GOT3 (cell line): ENCODE results near the gene DENND6B.
A peak's percentile ranks its signal among the peaks of the same experiment; 100 is the strongest.

ENCODE experiments used
- DNase-seq: peaks from one replicate; lab custom pipeline; 2025; ENCODE audit warnings: mixed read lengths; lab: John Stamatoyannopoulos, UW

Gene DENND6B

DNA sequence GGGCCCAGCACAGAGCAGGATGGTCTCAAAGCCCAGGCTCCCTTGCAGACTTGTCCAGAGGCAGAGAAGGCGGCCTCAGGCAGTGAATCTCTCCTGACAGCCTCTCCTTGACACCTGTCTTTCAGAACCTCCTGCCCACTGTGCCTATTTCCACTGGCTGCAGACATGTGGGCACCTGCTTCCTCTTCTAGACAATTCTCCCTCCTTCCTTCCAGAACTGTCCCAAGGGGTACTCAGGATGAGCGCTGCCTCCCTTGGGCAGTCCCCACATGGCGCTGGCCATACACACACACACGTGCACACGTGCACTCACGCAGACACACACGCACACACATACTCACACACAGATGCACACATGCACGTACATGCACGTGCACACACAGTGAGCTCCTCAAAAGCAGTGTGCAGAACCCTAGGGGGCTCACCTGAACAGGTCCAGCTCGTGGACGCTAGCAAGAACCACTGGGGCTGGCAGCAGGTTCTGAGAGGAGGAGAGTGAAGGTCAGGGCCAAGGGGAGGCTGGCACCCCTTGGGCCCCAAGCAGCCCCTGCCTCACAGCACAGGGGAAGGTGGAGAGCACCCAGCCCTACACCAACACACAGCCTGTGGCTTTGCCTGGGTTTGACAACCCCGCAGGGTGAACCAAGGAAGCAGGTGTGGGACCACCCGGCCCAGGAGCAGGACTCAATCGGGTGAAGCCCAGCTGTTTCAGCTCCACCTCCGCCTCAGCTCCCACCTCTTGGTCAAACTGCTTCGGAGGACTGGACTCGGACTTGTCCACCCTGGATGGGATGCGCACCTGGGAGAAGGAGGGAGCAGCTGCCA, 11.3 kb downstream of the DENND6B start:
- DNase-seq = no peak

DNA sequence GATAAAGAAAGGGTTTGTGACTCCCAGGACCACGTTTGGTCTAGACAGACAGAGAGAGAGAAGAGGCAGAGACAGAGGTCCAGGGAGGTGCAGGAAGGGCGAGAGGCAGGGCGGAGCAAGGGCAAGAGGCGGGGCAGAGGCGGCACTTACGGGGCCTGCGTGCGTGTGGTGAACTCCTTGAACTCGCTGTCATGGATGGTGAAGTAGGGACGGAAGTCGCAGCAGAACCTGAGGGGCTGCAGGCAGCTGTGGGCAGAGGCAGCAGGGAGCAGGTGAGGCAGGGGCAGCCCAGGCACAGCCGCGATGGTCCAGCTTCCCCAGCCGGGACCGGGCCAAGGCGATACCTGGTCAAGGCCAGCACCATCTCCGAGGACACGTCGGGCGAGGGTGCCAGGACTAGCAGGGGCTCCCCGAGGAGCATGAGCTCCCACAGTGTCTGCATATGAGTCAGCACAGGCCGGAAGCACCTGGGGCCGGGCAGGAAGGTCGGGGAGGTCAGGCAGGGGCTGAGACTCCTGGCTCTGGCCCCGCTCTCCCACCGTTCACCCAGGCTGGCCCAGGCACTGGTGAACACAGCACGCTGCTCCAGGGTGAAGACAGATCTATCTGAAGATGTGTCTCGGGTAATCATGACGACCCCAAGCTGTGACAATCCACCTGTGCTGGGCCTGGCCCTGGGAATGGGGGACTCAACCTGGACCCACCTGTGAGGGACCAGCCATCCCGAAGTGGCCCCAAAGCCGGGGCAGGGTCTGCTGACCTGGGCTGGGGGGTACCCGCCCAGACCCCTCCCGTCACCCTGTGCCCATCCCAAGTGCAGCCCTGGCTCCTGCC, 12.1 kb downstream of the DENND6B start:
- no peak for DNase-seq

DNA sequence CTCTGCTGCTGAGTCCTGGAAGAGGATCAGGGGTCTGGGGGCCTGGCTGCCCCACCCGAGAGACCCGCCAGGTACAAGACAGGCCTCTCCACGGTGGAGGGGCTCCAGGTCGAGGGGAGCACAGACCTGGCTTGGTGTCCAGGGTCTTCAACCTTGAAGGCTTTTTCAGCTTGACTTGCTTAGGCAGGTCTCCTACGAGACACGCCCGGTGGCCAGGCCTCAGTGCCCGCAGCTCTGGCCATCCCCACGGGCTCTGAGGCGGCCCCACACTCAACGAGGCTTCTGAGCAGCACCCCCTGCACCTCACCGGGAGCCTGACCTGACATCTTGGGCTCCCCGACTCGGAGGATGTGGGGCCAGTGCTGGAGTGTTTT, 12.7 kb downstream of the DENND6B start:
- no peak for DNase-seq

DNA sequence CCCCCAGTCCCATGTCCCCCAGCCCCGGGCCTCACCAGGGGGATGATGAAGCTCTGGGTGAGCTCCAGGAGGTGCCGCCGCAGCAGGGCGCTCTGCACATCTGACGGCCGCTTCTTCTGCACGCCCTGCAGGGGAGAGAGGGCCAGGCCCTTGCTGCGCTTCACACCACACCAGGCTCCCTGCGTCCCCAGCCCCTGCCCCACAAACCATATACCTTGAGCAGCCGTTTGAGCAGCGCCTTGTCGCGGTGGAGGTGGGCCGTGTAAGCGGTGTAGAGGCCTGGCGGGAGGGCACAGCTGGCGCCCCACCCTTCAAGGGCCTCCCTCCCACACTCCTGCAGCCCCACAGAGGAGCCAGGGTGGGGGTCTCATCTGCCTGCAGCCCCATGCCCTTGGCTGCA, 13.2 kb downstream of the DENND6B start:
- no peak for DNase-seq

DNA sequence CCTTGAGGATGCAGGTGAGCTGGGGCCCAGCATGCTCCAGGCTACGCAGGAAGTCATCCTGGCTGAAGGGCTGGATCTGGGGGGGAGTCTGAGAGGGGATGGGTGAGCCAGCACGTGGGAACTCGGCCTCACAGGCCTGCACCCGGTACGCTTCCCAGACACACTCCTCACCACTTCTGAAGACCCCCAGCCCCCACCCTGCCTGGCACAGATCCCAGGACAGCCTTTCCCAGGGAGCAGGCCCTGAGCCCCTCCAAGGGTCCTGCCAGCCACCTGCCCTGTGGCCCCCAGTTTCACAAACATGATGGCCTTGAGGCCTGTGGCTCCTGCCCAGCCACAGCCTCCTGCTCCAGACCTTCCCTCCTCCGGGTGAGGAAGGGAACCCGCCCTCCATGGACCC, 13.8 kb downstream of the DENND6B start:
- DNase-seq = no peak

DNA sequence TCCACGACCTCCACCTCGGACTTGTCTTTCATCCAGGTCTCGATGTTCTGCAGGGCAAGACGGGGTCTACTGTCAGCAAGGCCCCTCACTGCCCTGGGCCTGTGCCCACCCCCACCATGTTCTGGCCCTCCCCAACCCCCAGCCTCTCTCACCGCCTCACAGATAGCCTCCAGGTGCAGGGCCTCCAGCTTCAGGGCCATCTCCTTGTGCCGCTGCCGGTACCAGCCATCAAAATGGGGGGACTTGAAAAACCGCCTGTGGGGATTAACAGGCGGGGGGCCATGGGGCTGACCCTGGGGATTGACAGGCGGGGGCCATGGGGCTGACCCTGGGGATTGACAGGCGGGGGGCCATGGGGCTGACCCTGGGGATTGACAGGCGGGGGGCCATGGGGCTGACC, 14.4 kb downstream of the DENND6B start:
- no peak for DNase-seq

DNA sequence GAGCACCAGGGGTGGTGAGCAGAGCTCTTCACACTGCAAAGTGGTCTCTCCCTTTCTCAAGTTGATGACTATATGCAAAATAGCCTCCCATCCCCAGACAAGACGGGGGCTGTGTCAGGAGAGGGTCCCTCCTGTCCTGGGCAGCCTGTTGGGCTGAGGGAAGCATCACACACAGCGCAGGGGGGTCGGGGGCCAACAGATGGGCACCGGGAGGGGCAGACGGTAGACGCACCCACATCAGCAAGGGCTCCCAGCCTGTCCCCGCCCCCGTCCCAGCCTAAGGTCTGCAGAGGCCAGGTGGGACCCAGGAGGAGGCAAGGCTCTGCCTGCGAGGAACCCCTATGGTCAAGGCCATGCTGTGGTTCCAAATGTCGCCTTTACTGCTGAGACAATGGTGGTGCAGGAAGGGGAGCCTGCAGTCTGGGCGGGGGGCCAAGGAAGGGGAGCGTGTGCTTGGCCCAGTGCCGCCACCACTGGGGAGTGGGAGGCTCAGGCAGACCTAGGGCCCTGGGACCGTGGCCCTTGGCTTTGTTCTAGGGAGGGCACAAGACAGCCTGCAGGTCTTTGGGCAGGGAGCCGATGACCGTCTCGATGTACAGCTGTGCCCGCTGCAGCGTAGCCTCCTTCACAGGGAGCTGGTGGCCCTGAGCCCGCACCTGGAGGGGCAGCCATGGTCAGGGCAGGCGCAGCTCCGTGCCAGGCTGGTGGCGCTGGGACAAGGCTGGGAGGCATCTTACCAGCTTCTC, 15.0 kb downstream of the DENND6B start:
- no peak for DNase-seq

DNA sequence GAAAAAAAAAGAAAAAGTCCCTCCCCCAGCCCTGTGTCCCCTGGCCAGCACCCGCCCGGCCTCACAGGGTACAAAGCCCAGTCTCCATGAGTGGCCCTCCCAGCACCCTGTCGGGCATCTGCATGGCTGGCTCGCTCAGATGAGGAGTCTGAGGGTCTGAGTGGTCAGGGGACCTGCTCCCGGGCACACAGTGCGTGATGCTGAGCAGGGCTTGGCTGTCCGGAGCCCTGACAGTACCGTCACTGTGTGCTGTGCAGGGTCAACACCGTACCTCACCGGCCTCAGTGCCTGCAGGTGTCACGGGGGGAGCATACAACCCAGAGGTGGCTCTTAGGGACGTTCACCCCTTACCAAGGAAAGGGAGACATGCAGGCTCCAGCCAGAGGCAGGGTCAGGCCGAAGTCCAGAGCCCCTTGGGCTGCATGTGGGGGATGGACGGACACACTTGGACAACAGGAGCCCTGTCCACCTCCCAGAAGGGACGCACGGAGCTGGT, 15.8 kb downstream of the DENND6B start:
- DNase-seq = no peak

DNA sequence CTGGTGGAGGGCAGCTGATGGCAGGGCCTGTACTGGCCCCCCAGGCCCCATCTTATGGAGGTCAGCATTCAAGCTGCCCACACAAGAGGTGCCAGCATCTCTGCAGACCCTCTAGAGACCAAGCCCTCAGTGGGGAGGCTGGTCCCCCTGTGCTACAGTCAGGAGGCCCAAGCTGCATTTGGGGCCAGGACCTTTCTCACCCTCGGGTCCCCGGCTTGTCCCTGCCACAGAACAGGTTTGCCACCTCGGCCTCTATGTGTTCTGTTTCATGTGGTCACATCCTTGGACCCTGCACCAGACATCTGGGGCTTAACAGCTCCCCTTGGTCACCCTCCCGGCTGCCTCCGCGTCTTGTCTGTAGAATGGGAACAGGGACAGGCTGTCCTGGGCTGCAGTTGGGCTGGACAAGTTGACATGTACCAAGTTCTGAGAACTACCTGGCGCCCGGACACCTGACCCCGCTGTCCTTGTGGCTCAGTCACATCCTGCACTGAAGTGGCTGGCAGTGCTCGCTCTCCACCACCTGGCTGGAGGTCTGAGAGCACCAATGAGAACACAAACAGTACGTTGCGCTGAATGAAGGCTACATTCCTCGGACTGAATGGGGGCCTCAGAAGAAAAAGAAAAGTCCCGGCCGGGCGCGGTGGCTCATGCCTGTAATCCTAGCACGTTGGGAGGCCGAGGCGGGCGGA, 16.6 kb downstream of the DENND6B start:
- DNase-seq = no peak

DNA sequence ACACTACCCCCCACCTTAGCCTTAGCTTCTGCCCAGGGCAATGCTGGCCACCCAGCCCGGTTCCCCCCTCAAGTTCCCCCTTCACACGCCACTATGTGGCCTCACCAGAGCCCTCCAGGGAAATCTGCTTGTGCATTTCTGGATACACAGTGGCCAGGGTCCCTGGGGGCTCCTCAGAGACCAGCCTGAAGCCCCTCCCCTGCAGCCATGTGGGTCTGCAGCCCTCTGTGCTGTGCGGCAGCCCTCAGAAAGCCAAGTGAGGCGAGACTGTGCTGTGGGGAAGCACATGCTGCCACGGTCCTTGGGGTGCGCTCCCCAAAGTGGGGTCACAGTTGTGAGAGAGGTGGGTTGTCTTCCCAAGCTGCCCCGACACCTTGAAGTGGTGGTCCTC, 17.2 kb downstream of the DENND6B start:
- DNase-seq = no peak

DNA sequence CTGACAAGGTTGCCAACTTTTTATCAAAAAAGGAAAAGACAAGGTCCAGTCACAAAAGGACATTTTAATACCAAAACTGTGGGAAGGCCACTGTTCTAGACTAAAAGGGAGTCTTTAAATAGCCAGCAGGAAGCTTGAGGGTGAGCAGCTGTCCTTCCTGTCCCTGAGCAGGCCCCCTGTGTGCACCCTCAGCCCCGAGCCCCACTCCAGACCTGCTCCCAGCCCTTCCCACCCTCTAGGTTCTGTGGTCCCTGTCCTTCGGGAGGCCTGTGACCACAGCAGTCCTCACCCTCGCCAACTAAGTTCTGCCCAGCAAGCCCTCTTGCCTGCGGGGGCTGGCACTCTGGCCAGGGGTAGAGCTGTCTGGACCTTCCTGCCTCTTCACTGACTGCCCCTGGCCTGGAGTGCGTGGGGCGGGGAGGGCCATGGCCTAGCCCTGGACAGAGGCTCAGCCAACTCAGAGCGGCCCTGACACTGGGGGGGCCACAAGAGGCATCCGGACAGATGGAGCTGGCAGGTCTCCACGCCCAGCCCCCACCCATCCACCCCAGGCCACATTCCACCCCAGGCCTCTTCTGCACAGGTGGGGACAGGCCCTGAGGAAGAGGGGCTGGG, 17.7 kb downstream of the DENND6B start:
- no peak for DNase-seq

DNA sequence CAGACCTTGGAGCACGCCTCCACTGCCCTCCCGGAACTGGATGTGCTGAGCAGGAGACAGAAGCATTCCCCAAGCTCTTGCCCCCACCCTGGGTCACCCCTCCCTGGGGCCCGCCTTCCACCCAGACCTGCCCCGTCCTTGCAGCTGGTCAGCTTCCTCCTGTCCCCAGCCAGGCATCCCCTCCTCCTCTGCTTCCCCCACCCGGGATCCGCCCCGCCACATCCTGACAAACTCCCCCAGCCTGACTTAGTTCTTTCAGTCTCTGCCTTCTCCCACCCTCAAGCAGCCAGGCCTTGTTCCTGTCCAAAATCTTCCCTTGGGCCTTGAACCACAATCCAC, 18.2 kb downstream of the DENND6B start:
- no peak for DNase-seq

DNA sequence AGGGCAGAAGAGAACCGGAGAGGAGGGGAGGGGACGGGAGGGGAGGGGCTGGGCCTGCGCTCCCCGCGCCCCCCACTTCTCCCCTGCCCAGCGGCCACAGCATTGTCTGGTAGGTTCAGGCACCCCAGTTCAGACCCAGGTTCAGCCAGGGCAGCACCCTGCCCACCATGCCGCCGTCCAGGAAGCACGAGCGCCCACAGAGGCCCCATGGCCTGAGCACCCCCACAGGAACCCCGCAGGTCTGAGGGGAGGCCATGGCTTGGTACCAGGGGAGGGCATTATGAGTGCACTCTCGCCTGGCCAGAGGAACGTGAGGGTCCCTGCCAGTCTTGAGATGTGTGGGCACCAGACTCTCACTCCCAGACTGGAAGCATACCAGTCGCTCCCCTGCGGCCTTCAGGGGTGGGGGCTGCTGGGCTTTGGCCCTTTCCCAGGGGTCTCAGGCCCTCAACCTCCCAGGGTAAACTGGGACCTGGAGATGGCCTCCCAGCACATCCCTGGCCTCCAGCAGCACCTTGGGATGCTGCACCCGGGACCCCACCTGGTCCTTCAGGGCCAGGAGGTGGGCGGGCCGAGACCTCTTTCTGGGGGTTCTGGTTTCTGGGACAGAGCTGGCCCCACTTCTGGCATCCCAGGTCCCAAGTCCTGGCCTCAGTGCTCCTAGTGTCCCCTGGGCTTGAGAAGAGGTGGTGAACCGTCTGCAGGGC, 18.8 kb downstream of the DENND6B start:
- no peak for DNase-seq

DNA sequence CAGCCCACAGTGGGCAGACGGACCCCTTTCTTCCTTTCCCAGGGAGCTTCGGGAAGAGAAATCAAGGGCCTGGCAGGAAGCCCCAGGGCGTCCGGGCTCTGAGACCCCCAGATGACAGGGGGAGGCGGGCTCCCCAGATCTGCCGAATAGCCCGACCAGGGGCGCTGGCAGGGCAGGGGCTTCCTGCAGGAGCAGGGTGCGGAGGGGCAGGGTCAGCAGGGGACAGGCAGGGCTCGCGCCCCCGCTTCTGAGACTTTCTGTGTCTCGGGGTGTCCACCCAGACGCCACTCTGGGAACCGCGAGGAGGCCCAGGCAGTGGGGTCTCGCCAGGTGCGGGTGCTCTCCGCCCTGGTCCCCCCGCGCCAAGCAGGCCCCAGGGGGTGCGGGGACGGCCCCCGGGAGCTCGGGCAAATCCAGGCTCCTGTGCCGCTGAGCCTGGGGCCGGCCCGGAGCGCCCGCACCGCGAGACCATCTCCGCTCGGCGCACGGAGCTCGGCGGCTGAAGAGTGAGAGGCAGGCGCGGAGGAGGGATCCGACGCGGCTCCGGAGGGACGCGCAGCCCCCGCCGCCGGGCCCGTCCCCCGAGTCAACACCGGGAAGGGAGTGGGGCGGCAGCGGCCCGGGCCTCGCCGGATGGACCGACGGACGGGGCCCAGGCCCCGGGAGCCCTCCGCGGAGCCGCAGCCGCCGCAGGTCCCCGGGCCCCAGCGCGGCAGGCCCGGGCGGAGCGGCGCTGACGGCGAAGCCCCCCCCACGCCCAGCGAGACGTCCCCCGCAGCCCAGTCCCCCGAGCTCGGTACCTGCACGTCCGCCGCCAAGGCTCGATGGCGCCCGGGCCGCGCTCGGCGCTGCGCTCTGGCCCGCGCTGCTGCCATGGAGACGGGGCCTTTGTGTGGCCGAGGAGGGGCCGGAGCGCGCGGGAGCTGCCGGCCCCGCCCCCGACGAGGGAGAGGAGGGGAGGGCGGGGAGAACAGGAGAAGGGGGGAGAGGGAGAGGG, 19.8 kb downstream of the DENND6B start, which contains the start of gene PLXNB2:
Gene PLXNB2, minus strand, starts transcription at position 894 of the 997 bp plus-strand sequence. CDS start 17,062 bp downstream, outside the sequence.
- no peak for DNase-seq

DNA sequence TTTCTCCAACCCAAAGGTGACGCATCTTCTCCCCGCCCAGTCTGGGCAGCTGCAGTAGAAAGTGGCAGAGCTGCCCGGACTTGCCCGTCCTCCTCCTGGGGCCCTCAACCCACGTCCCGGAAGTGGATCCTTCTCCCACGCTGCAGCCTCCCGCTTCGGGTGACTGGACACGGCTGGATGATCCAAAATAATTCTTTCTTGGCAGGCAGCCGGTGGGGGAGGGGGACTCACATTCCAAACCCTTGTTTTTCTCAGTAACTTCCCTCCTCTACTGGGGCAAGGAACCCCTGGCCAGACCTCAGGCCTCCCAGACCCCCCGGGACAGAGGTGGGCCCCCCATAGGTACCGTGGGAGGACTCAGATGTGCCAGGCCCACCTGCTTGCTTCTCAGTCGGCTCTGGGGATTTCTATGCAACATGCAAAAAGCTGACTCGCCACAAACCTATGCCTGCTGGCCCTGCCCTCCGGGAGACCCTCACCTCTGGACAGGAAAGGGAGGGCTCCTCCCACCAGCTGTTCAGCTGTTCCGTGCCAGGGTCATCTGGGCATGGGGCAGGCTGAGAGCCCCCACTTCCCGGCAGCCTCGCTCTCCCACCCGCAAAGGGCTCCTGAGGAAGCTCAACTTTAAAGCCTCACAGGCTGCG, 20.8 kb downstream of the DENND6B start:
- DNase-seq = peak; percentile 87

DNA sequence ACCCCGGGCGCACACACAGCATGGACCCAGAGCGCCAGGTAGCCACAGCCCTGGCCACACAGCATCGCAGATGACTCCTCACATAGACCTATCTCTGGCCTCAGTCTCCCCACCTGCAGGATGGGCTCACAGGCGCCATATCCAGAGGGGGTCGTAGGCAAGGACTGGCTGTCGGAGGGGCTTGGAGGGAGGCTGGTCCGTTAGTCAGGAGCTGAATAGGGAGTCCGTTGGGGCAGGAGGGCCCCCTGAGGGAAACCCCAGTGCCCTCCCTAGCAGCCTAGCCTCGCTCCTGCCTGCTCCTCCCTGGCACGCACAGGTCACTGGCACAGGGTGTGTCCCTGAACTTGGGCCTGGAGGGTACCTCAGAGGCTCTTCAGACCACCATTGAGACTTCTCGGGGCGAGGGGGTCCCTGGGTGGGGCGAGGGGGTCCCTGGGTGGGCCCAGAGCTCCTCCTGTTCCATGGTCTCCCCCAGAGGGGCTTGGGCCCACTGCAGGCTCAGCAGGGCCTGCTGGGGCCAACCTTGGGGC, 21.4 kb downstream of the DENND6B start:
- DNase-seq = peak; percentile 83

DNA sequence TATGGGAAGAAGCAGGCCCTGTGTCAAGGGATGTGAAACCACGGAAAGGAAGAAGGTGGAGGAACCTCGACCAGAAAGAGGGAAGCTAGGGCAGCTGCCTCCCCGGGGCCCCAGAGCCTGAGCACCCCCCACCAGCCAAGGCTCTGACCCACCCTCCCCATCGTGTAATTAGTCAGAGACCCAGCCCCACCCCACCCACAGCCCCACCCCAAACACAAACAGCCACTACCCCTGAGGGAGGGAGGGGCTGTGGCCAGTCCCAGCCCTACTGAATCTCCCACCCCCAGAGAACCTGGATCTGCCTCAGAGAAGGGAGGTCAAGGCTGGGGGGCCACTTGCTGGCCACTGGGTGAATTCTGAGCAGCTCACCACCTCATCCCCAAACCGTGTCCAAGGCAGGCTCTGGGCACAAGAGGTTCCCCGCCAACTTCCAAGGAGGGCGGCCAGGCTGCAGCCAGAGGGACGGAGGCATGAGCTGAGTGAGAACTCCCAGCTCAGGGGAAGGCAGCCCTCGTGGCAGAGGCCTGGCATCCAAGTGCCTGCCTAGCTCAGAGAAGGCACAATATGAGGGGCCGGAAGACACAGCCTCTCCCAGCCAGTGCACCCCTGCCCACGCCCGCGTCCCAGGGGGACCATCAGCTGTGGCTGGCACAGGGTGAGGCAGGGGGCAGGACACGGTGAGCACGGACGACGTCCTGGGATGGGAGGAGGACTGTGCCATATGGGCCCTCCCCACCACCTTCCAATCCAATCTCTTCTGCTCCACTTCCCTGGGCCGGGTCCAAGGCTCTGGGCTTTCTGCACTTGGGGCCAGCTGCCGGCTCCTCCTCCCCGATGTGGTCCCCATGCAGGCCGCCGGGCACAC, 22.1 kb downstream of the DENND6B start:
- DNase-seq = no peak
